Neural cell (in vitro differentiated cells): ENCODE data around the gene CCR7. TPM values are rescaled to one million over a fixed set of nuclear protein-coding genes. Genes with fewer than 3 reads are reported as not detected.

ENCODE experiments used
- H2AFZ ChIP-seq: fragments of 200-600, 300-800 bp; sonication (generic), shearing (Covaris generic); 2 replicates; pipeline ENCODE4 v1.6.0; 2014; ENCODE audit warnings: low read depth, mild to moderate bottlenecking, antibody characterized with exemption, low read length, moderate library complexity
- H3F3A ChIP-seq: fragments of 200-600 bp; shearing (Covaris generic); 2 replicates; pipeline ENCODE4 v1.6.1; 2016; ENCODE audit warnings: mild to moderate bottlenecking, moderate library complexity, mixed read lengths, antibody characterized with exemption, low read length; ENCODE audit not compliant: insufficient read depth, poor library complexity, severe bottlenecking
- H3K27ac ChIP-seq: fragments of 200-600, 300-800 bp; sonication (generic), shearing (Covaris generic); 2 replicates; pipeline ENCODE4 v1.5.1; 2014; ENCODE audit warnings: mild to moderate bottlenecking, low read length, moderate library complexity
- H3K27me3 ChIP-seq: fragments of 300-800, 200-600 bp; sonication (generic), shearing (Covaris generic); 2 replicates; pipeline ENCODE4 v1.6.0; 2014; ENCODE audit warnings: mild to moderate bottlenecking, low read depth, low read length, moderate library complexity; ENCODE audit not compliant: insufficient read depth
- H3K36me3 ChIP-seq: fragments of 300-800, 200-600 bp; sonication (generic), shearing (Covaris generic); 2 replicates; pipeline ENCODE4 v1.5.1; 2014; ENCODE audit warnings: mild to moderate bottlenecking, antibody characterized with exemption, low read length, moderate library complexity; ENCODE audit not compliant: insufficient read depth
- H3K4me2 ChIP-seq: fragments of 300-800, 200-600 bp; sonication (generic), shearing (Covaris generic); 2 replicates; pipeline ENCODE4 v1.6.0; 2014; ENCODE audit warnings: mild to moderate bottlenecking, low read length
- H3K4me3 ChIP-seq: fragments of 300-800, 200-600 bp; sonication (generic), shearing (Covaris generic); 2 replicates; pipeline ENCODE4 v1.5.1; 2014; ENCODE audit warnings: mild to moderate bottlenecking, low read length, moderate library complexity
- H3K79me2 ChIP-seq: fragments of 200-600 bp; shearing (Covaris generic); replicated peaks from 2 replicates; pipeline ENCODE4 v1.6.0; 2014; ENCODE audit warnings: mild to moderate bottlenecking, low read length, moderate library complexity; ENCODE audit not compliant: insufficient read depth
- H3K9ac ChIP-seq: fragments of 300-800, 200-600 bp; sonication (generic), shearing (Covaris generic); 2 replicates; pipeline ENCODE4 v1.6.1; 2016; ENCODE audit warnings: mild to moderate bottlenecking, low read length, mixed read lengths
- H3K9me2 ChIP-seq: fragments of 200-600 bp; shearing (Covaris generic); 2 replicates; pipeline ENCODE4 v1.6.1; 2016; ENCODE audit warnings: mild to moderate bottlenecking, low read length, mixed read lengths; ENCODE audit not compliant: insufficient read depth
- H3K9me3 ChIP-seq: fragments of 200-600, 300-800 bp; sonication (generic), shearing (Covaris generic); 2 replicates; pipeline ENCODE4 v1.6.1; 2016; ENCODE audit warnings: mild to moderate bottlenecking, mixed run types, low read length, moderate library complexity, mixed read lengths
- H4K20me1 ChIP-seq: fragments of 200-600 bp; shearing (Covaris generic); 2 replicates; pipeline ENCODE4 v1.6.1; 2016; ENCODE audit warnings: mild to moderate bottlenecking, mixed run types; ENCODE audit not compliant: insufficient read depth
- CTCF ChIP-seq: fragments of 450-650 bp; IDR thresholded peaks from 2 replicates; pipeline ENCODE4 v1.5.1; 2014; ENCODE audit warnings: antibody characterized with exemption, mild to moderate bottlenecking, moderate library complexity; ENCODE audit not compliant: poor library complexity, severe bottlenecking
- EP300 ChIP-seq: fragments of 450-650 bp; conservative IDR thresholded peaks from 2 replicates; pipeline ENCODE4 v1.6.1; 2014; ENCODE audit warnings: antibody characterized with exemption, mild to moderate bottlenecking, moderate library complexity; ENCODE audit not compliant: poor library complexity, severe bottlenecking
- EZH2 ChIP-seq: fragments of 200-600, 300-800 bp; shearing (Covaris generic), sonication (generic); IDR thresholded peaks from 2 replicates; pipeline ENCODE4 v1.6.1; 2014; ENCODE audit warnings: antibody characterized with exemption, low read length, borderline replicate concordance, mild to moderate bottlenecking; ENCODE audit not compliant: insufficient read depth, poor library complexity, severe bottlenecking
- MXI1 ChIP-seq: fragments of 450-650 bp; conservative IDR thresholded peaks from 2 replicates; pipeline ENCODE4 v1.6.1; 2014; ENCODE audit warnings: antibody characterized with exemption, mild to moderate bottlenecking; ENCODE audit not compliant: poor library complexity, severe bottlenecking
- POLR2AphosphoS5 ChIP-seq: IDR thresholded peaks from 2 replicates; pipeline ENCODE4 v1.6.1; 2012
- RAD21 ChIP-seq: fragments of 450-650 bp; conservative IDR thresholded peaks from 2 replicates; pipeline ENCODE4 v1.6.1; 2014; ENCODE audit warnings: antibody characterized with exemption, mild to moderate bottlenecking, moderate library complexity
- REST ChIP-seq: IDR thresholded peaks from 2 replicates; pipeline ENCODE4 v1.6.1; 2012; ENCODE audit warnings: borderline replicate concordance
- SMC3 ChIP-seq: fragments of 450-650 bp; conservative IDR thresholded peaks from 2 replicates; pipeline ENCODE4 v1.6.1; 2014; ENCODE audit warnings: antibody characterized with exemption, mild to moderate bottlenecking, moderate library complexity; ENCODE audit not compliant: poor library complexity
- TAF1 ChIP-seq: IDR thresholded peaks from 2 replicates; pipeline ENCODE4 v1.6.1; 2012; ENCODE audit warnings: low read depth
- polyA plus RNA-seq: library from polyadenylated mRNA; depleted of rRNA; stranded (reverse); fragments of >200 nt; gene quantifications from 2 replicates; pipeline ENCODE4 v1.2.3, GENCODE V29; 2014

CCR7 gene
- polyA plus RNA-seq, 1 donor from 2014 or later: not detected

GRCh38 chr17:40517286-40517662 is 48.0 kb downstream of the CCR7 start:
- no peaks in the 10 kb centered on the region for H4K20me1 ChIP-seq
- no peak overlapping the region for H3K27ac ChIP-seq
- H3K9ac ChIP-seq: no peak overlapping the region
- no peaks in the 10 kb centered on the region for H3K9me2 ChIP-seq
- no peak overlapping the region for H2AFZ ChIP-seq
- H3F3A ChIP-seq: no peaks in the 10 kb centered on the region
- TF ChIP-seq EZH2: no peak
- TF ChIP-seq MXI1: no peak
- TF ChIP-seq RAD21: no peak
- no peak for TF ChIP-seq TAF1
- TF ChIP-seq POLR2AphosphoS5: no peak
- no peak for TF ChIP-seq REST
- TF ChIP-seq SMC3: no peak
- no peak for TF ChIP-seq CTCF
- TF ChIP-seq EP300: no peak
- H3K36me3 ChIP-seq: no peaks in the 10 kb centered on the region
- H3K9me3 ChIP-seq: no peaks in the 10 kb centered on the region
- no peaks in the 10 kb centered on the region for H3K27me3 ChIP-seq
- H3K4me3 ChIP-seq: no peak overlapping the region
- no peaks in the 10 kb centered on the region for H3K79me2 ChIP-seq
- no peak overlapping the region for H3K4me2 ChIP-seq

- no peaks in the 10 kb centered on the region for H4K20me1 ChIP-seq
- TF ChIP-seq CTCF (no peak), POLR2AphosphoS5 (no peak), EP300 (no peak), MXI1 (no peak), REST (no peak), TAF1 (no peak)
- H3F3A ChIP-seq: no peaks in the 10 kb centered on the region
- H3K27me3 ChIP-seq: no peaks in the 10 kb centered on the region
- H3K9ac ChIP-seq: no peak overlapping the region
- no peaks in the 10 kb centered on the region for H3K9me3 ChIP-seq
- no peaks in the 10 kb centered on the region for H3K79me2 ChIP-seq
- no peak overlapping the region for H2AFZ ChIP-seq
- no peaks in the 10 kb centered on the region for H3K36me3 ChIP-seq
- H3K27ac ChIP-seq: no peak overlapping the region
- H3K4me2 ChIP-seq: no peak overlapping the region
- no peak overlapping the region for H3K4me3 ChIP-seq
- no peaks in the 10 kb centered on the region for H3K9me2 ChIP-seq
These were observed 48.5 kb downstream of the CCR7 start for GRCh38 chr17:40516581-40517285.
